Activated CD4-positive, alpha-beta memory T cell treated with anti-CD3 and anti-CD28 coated beads for 36 hours (primary cell): ENCODE measurements around the gene ANK2. TPM values are rescaled to one million over a fixed set of nuclear protein-coding genes. Genes with fewer than 3 reads are reported as not detected.
"Not testable (repeated sequence)": the region's sequence is repeated elsewhere in the genome, so short reads cannot be mapped to it uniquely, and the experiment has no call there.

Experiments
- CTCF ChIA-PET: fragments of 350-600 bp; sonication (Branson Sonifier 250); formaldehyde crosslinking; loops from one replicate; lab custom pipeline; 2021; ENCODE audit warnings: antibody characterized with exemption, inconsistent platforms; lab: Charles Lee
- POLR2A ChIA-PET: fragments of 350-600 bp; sonication (Branson Sonifier 250); formaldehyde crosslinking; loops from one replicate; lab custom pipeline; 2021; ENCODE audit warnings: antibody characterized with exemption; lab: Charles Lee
- DNase-seq: peaks from one replicate; pipeline ENCODE4 v3.0.0-alpha.2; 2020
- H3K27ac Mint-ChIP-seq: one replicate; pipeline ENCODE4 v1.8.0; 2021; ENCODE audit warnings: mixed read lengths
- H3K27me3 Mint-ChIP-seq: one replicate; pipeline ENCODE4 v1.8.0; 2021; ENCODE audit warnings: mixed read lengths
- H3K36me3 Mint-ChIP-seq: one replicate; pipeline ENCODE4 v1.8.0; 2021; ENCODE audit warnings: mixed read lengths
- H3K4me1 Mint-ChIP-seq: one replicate; pipeline ENCODE4 v1.8.0; 2021; ENCODE audit warnings: low read depth, mixed read lengths
- H3K4me3 Mint-ChIP-seq: one replicate; pipeline ENCODE4 v1.8.0; 2021; ENCODE audit warnings: mild to moderate bottlenecking, mixed read lengths
- H3K9me3 Mint-ChIP-seq: one replicate; pipeline ENCODE4 v1.8.0; 2021; ENCODE audit warnings: mixed read lengths
- intact Hi-C: fragments of 100-400 bp; cut with micrococcal nuclease; formaldehyde crosslinking; loops from one replicate; pipeline ENCODE4 v1.15.1; 2023
- total RNA-seq, 2 experiments: library from RNA; stranded (reverse); gene quantifications; one replicate each; pipeline ENCODE4 v1.2.3, GENCODE V29; 2021

ANK2 gene
- total RNA-seq, 2 experiments from 2014 or later = 0.82 to 1.2 TPM

GRCh38 chr4:113187358-113187757, 137.9 kb downstream of the ANK2 start:
- H3K4me3 Mint-ChIP-seq = no peak overlapping the region
- no peaks in the 10 kb centered on the region for H3K4me1 Mint-ChIP-seq
- ChIA-PET CTCF (no interaction called here), POLR2A (no interaction called here)
- intact Hi-C loops = no loop called here
- H3K27ac Mint-ChIP-seq = no peak overlapping the region
- H3K27me3 Mint-ChIP-seq = peaks cover 3% of the 10 kb centered on the region
- H3K36me3 Mint-ChIP-seq = no peaks in the 10 kb centered on the region
- DNase-seq = no peak
- no peaks in the 10 kb centered on the region for H3K9me3 Mint-ChIP-seq

- H3K36me3 Mint-ChIP-seq = no peaks in the 10 kb centered on the region
- no peak overlapping the region for H3K4me3 Mint-ChIP-seq
- H3K9me3 Mint-ChIP-seq = no peaks in the 10 kb centered on the region
- H3K27ac Mint-ChIP-seq = no peak overlapping the region
- CTCF ChIA-PET = no interaction called here
- no peaks in the 10 kb centered on the region for H3K4me1 Mint-ChIP-seq
- no peak for DNase-seq
- H3K27me3 Mint-ChIP-seq = peaks cover 3% of the 10 kb centered on the region
- intact Hi-C loops = no loop called here
- POLR2A ChIA-PET = no interaction called here
These were observed 140.1 kb downstream of the ANK2 start for GRCh38 chr4:113189546-113189945.

GRCh38 chr4:113209153-113209552, 159.7 kb downstream of the ANK2 start:
- DNase-seq = no peak
- CTCF ChIA-PET = no interaction called here
- Mint-ChIP-seq H3K4me1 (no peaks in the 10 kb centered on the region), H3K9me3 (no peaks in the 10 kb centered on the region), H3K4me3 (no peak overlapping the region), H3K27me3 (no peaks in the 10 kb centered on the region), H3K36me3 (no peaks in the 10 kb centered on the region), H3K27ac (no peak overlapping the region)
- intact Hi-C loops = no loop called here
- POLR2A ChIA-PET = no interaction called here

GRCh38 chr4:113209652-113210320, 160.3 kb downstream of the ANK2 start:
- H3K4me3 Mint-ChIP-seq = no peak overlapping the region
- H3K27ac Mint-ChIP-seq = no peak overlapping the region
- DNase-seq = no peak
- H3K36me3 Mint-ChIP-seq = no peaks in the 10 kb centered on the region
- no peaks in the 10 kb centered on the region for H3K27me3 Mint-ChIP-seq
- POLR2A ChIA-PET = no interaction called here
- no peaks in the 10 kb centered on the region for H3K4me1 Mint-ChIP-seq
- no peaks in the 10 kb centered on the region for H3K9me3 Mint-ChIP-seq
- intact Hi-C loops = no loop called here
- CTCF ChIA-PET = no interaction called here

GRCh38 chr4:113212613-113213012, 163.2 kb downstream of the ANK2 start:
- H3K27ac Mint-ChIP-seq = no peak overlapping the region
- no peaks in the 10 kb centered on the region for H3K9me3 Mint-ChIP-seq

GRCh38 chr4:113221990-113222389, 172.5 kb downstream of the ANK2 start:
- intact Hi-C loops = no loop called here
- H3K27me3 Mint-ChIP-seq = peaks cover 2% of the 10 kb centered on the region
- DNase-seq = no peak
- H3K4me1 Mint-ChIP-seq = no peaks in the 10 kb centered on the region
- H3K36me3 Mint-ChIP-seq = no peaks in the 10 kb centered on the region
- H3K27ac Mint-ChIP-seq = no peak overlapping the region
- H3K4me3 Mint-ChIP-seq = no peak overlapping the region
- ChIA-PET CTCF (no interaction called here), POLR2A (no interaction called here)
- H3K9me3 Mint-ChIP-seq = no peaks in the 10 kb centered on the region

More at GRCh38 chr4:113212613-113213012, 163.2 kb downstream of the ANK2 start:
- H3K4me3 Mint-ChIP-seq = no peak overlapping the region
- intact Hi-C loops = no loop called here
- no peaks in the 10 kb centered on the region for H3K4me1 Mint-ChIP-seq
- no peaks in the 10 kb centered on the region for H3K36me3 Mint-ChIP-seq
- POLR2A ChIA-PET = no interaction called here
- H3K27me3 Mint-ChIP-seq = no peaks in the 10 kb centered on the region
- CTCF ChIA-PET = no interaction called here
- no peak for DNase-seq

- no peak for DNase-seq
- Mint-ChIP-seq H3K4me1 (no peaks in the 10 kb centered on the region), H3K27me3 (peaks cover 2% of the 10 kb centered on the region), H3K36me3 (no peaks in the 10 kb centered on the region), H3K4me3 (no peak overlapping the region), H3K9me3 (no peaks in the 10 kb centered on the region), H3K27ac (no peak overlapping the region)
- CTCF ChIA-PET = no interaction called here
- intact Hi-C loops = no loop called here
- POLR2A ChIA-PET = no interaction called here
These were observed 173.0 kb downstream of the ANK2 start for GRCh38 chr4:113222471-113222870.

- Mint-ChIP-seq H3K36me3 (no peaks in the 10 kb centered on the region), H3K27me3 (no peaks in the 10 kb centered on the region), H3K4me3 (no peak overlapping the region), H3K27ac (no peak overlapping the region), H3K4me1 (no peaks in the 10 kb centered on the region), H3K9me3 (no peaks in the 10 kb centered on the region)
- ChIA-PET POLR2A (no interaction called here), CTCF (no interaction called here)
- intact Hi-C loops = no loop called here
- no peak for DNase-seq
These were observed 173.5 kb downstream of the ANK2 start for GRCh38 chr4:113223001-113223400.

- H3K4me1 Mint-ChIP-seq = no peaks in the 10 kb centered on the region
- H3K9me3 Mint-ChIP-seq = no peaks in the 10 kb centered on the region
- H3K27ac Mint-ChIP-seq = no peak overlapping the region
- peaks cover 3% of the 10 kb centered on the region for H3K27me3 Mint-ChIP-seq
- CTCF ChIA-PET = no interaction called here
- no peak for DNase-seq
- intact Hi-C loops = no loop called here
- H3K4me3 Mint-ChIP-seq = no peak overlapping the region
- no peaks in the 10 kb centered on the region for H3K36me3 Mint-ChIP-seq
- POLR2A ChIA-PET = no interaction called here
These were observed 182.7 kb downstream of the ANK2 start for GRCh38 chr4:113232194-113232593.

GRCh38 chr4:113236916-113237315, 187.5 kb downstream of the ANK2 start:
- Mint-ChIP-seq H3K27me3 (peaks cover 3% of the 10 kb centered on the region), H3K27ac (no peak overlapping the region), H3K36me3 (no peaks in the 10 kb centered on the region), H3K4me3 (no peak overlapping the region), H3K9me3 (no peaks in the 10 kb centered on the region), H3K4me1 (no peaks in the 10 kb centered on the region)
- DNase-seq = no peak
- CTCF ChIA-PET = no interaction called here
- intact Hi-C loops = no loop called here
- POLR2A ChIA-PET = no interaction called here

GRCh38 chr4:113243312-113243711, 193.9 kb downstream of the ANK2 start:
- no peak overlapping the region for H3K4me3 Mint-ChIP-seq
- no peak overlapping the region for H3K27ac Mint-ChIP-seq
- ChIA-PET POLR2A (no interaction called here), CTCF (no interaction called here)
- H3K9me3 Mint-ChIP-seq = peaks cover 3% of the 10 kb centered on the region
- intact Hi-C loops = no loop called here
- no peak for DNase-seq
- H3K27me3 Mint-ChIP-seq = peaks cover 5% of the 10 kb centered on the region
- H3K4me1 Mint-ChIP-seq = no peaks in the 10 kb centered on the region
- no peaks in the 10 kb centered on the region for H3K36me3 Mint-ChIP-seq

GRCh38 chr4:113244747-113245146, 195.3 kb downstream of the ANK2 start:
- POLR2A ChIA-PET, DNase-seq, H3K4me1 Mint-ChIP-seq, CTCF ChIA-PET, H3K4me3 Mint-ChIP-seq, H3K36me3 Mint-ChIP-seq, H3K27ac Mint-ChIP-seq, H3K27me3 Mint-ChIP-seq, intact Hi-C loops, H3K9me3 Mint-ChIP-seq: not testable (repeated sequence)

- intact Hi-C loops = no loop called here
These were observed 198.9 kb downstream of the ANK2 start for GRCh38 chr4:113248320-113248719.

More at GRCh38 chr4:113248320-113248719, 198.9 kb downstream of the ANK2 start:
- ChIA-PET POLR2A (no interaction called here), CTCF (no interaction called here)
- no peaks in the 10 kb centered on the region for H3K4me1 Mint-ChIP-seq
- no peak overlapping the region for H3K4me3 Mint-ChIP-seq
- no peak overlapping the region for H3K27ac Mint-ChIP-seq
- H3K9me3 Mint-ChIP-seq = peaks cover 3% of the 10 kb centered on the region
- H3K27me3 Mint-ChIP-seq = peaks cover 5% of the 10 kb centered on the region
- no peak for DNase-seq
- no peaks in the 10 kb centered on the region for H3K36me3 Mint-ChIP-seq
